GM18511 (cell line): ENCODE results near the gene RABGAP1.

Experiments used
- ATAC-seq: cut with Tn5 transposase; IDR thresholded peaks from one replicate; pipeline ENCODE4 v1.9.1; 2021; ENCODE audit warnings: mild to moderate bottlenecking, moderate library complexity; ENCODE audit not compliant: unreplicated experiment

Gene RABGAP1

GRCh38 chr9:123109540-123110279 lies 168.9 kb downstream of the RABGAP1 start:
- ATAC-seq: no peak

DNA sequence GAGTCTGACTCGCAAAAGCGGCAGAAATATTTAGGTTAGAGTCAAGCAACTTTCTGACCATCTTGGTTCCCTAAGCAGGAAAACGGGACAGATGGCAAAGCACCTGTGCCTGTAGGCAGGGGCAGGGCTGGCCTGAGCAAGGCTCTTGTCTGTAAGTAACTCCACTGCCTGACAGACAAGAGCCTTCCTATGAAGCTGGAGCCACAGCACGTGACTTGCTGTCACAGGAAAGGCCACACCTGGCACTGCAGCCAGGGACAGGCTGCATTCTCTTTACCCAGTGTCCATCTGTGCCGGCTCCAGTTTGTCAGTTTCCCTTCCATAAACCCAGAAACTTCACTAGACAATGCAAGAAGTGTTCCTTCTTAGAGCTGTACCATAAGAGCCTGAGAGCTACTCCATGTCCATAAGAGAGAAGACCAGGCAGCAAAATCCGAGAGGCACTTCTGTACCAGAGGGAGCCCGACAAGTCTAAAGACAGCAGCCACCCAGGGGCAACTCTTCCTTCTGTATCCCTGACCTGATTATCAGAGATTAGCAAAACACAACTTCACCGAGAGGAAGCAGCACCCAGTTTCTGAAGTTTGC lies 170.7 kb downstream of the RABGAP1 start:
- ATAC-seq: no peak

- no peak for ATAC-seq
These were observed 171.5 kb downstream of the RABGAP1 start for GRCh38 chr9:123112015-123112975.

DNA sequence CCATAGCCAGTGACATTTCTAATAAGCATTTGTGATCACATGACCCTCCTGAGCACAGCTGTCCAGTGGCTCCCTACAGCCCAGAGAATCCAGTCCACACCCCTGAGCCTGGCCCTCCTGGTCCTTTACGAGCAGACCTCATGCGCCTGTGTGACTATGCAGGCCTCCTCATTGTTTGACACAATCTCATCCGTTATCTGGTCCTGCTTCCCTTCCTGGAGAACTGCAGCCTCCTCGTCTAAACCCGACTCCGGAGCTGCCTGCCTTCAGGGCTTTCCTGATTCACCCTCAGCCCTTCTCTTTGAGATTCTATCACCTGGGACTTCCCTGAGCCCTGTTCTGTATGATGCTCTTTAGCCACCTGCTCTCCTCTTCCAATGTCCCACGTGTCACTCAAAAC lies 172.4 kb downstream of the RABGAP1 start:
- no peak for ATAC-seq

DNA sequence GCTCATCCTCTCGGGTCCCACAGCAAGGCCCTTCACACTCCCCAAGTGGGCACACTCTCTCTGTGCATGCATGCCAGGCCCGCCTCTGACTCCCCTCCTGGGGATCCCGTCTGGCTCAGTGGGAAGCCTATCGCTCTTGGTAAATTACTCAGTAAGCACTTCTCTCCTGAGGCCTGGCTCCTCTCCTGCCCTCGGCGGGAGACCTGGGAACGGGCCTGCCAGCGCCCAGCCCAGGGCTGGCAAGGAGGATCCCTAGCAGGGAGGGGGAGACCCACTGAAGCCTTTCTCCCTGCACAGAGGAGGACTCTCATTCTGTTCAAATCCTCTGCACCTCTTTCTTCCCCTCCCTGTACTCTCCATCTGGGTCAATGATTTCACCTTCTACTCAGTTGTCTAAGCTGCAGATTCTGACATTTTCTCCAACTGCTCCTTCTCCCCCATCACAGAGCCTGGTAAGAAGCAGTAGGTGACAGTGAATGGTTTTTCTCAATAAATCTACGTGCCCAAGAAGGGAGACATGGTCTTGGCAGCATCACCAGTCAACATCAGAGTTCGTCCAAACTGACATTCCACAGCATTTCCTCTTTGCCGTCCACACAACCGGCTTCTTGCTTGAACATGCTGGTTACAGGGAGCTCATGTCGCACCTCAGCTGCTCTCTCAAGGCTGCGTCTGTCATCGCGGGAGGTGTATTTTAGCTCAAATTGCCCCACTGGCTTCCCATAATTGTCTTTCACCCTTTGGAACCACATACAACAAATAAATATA lies 174.5 kb downstream of the RABGAP1 start:
- ATAC-seq: no peak

DNA sequence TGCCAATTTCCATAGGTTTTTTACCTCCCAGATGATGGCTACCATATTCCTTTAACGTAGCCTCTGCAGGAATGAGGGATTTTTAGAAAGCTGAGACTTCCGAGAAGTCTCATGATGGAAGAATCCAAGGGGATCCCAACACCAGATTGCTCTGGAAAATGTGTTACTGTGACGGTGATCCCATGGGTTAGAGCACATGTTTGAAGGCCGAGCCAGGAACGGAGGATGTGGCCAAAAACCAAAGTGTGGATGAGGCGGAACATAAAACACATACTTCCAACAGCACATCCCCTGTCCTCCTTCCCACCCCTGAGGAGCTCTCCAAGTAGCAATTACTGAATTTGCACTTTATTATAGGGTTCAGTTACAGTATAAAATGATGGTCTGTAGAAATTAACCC lies 175.2 kb downstream of the RABGAP1 start:
- ATAC-seq: no peak

GRCh38 chr9:123119566-123119965 lies 178.7 kb downstream of the RABGAP1 start:
- ATAC-seq: no peak

DNA sequence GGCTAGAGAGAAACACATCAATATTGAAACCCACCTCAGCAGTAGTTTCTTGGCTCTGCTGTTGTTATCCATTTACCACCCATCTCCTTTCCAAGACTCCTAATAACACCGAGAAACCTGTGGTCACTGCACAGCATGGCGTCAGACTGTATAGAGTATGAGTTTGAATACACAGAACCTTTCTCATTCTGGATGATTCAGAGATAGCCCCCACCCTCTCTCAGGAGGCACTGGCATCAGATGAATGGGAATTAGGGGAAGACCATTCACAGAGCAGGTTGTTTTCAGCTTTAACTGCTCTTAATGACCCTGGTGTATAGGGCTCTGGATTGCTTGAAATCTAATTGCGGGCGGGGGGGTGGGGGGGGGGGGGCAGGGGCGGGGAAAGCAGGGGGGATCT lies 179.3 kb downstream of the RABGAP1 start:
- no peak for ATAC-seq

DNA sequence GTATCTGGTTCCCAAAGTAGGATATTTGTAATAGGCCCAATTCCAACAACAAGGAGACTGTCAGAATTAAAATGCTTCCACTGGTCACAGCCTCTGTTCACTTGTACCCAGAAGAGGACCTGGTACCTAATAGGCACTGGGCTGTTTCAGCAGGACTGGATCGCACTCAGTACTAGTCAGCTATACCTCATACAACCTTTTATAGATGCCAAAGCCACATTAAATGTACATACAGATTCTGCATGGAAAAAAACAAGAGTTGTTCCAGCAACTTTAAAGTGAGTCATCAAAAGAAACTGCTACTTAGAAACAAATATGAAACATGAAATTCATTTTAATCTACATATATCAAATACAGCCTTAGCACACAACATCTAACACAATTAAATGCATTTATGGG lies 180.1 kb downstream of the RABGAP1 start:
- no peak for ATAC-seq

DNA sequence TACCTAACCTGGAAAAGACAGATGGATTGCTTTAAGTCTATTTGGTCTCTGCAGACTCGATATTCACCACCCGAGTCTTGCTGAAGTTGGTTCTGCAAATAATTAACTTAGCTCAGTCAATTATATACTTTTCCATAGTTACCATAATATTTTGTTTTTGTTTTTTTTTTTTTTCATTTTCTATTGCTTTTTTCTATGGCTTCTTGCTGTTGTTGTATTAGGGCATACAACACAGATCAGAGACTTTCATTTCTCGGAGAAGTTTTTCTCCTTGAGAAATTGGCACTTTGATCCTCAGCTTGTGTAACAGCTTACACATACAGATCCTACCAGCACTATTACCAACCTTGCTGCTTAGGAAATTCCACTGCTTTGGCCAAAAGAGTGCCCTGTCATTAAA lies 180.6 kb downstream of the RABGAP1 start:
- ATAC-seq: no peak

DNA sequence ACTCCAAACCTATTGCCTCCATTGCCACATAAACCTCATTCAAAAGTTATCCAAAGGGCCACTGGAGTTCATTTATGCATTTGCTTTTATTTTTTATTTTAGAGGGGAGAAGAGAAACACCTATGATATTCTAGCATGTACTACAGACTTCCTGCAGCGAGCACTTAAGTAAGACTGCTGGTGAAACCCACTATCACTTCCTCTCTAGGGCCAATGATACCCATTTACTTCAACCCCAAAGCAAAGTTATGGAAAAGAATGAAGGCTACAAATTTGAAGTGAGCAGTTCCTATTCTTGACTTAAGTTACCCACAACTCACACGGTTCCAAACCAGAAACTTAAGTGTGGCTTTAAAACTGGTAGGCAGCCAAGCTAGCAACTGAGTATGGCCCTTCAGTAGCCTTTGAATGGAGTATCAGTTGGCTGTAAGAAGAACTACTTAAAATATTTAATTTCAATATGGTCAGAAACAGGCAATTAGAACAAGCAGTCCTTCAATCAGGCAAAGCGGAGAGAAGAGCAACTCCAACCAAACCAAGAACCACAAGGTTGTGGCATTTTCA lies 186.8 kb downstream of the RABGAP1 start:
- ATAC-seq: no peak

GRCh38 chr9:123128591-123128990 lies 187.8 kb downstream of the RABGAP1 start:
- no peak for ATAC-seq

DNA sequence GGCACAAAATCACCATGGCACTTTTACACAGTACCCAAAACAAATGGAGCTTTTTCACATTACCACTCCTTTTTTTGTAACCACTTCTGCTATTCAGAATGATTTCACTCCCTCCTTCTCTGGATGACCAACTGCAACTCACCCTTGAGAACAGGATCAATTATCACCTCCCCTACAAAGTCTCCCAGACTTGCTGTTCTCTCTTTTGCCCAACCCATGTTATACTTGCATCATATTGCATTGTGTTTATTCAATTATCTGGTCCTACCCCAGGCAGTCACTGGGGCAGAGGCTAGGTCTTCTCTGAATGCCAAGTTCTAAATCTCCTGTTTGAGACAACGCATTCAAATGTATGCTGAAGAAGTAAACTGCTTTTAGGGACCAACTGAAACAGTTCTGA lies 188.6 kb downstream of the RABGAP1 start:
- no peak for ATAC-seq

DNA sequence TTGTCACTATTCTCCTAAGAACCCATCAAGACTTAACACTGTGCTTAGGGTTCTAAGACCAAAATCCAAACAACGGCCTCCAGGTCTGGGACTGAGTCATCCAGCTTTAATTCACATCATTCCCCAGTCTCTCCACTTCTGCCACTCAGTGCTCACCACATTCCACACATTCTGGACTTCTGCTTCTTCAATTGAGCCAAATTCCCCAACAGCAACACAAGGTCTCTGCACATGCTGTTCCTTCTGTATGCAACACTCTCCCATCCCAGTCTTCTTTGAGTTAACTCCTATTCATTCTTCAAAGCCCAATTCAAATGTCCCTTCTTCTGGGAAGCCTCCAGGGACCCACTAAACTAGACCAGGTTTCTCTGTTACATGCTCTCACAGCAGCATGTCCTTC lies 190.4 kb downstream of the RABGAP1 start:
- no peak for ATAC-seq

DNA sequence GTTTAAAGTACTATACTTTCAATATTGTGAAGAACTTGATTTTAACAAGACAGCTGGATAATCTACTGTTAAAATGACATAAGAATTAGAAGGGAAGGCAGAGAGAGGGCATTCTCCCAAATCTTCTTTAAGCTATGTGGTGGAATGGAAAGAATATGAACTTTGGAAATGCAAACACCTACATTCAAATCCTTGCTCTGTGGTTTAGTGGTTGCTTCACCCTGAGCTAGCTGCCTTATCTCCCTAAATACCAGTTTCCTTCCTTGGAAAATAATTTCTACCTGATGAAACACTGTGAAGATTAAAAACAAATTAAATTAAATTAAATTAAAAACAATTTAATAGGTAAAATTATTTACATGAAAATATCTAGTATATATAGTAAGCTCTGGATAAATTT lies 191.2 kb downstream of the RABGAP1 start:
- ATAC-seq: no peak

GRCh38 chr9:123132696-123133095 lies 191.9 kb downstream of the RABGAP1 start:
- no peak for ATAC-seq

DNA sequence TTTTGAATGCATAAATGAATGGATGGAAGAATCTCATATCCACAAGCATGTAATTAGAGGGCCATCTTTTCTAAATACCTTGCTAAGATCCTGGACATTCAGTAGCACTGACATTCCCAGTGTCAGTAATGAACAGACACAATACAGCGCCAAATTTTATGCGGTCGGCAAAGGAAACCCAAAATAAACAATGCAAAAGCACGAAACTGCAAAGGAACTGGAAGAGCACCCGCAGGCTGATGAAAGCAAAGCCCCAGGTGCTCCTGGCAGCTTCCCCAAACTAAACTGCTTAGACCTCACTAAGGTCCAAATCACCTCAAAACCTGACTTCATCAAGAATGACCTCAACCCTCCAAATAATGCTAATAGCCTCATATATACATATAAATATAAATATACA lies 194.6 kb downstream of the RABGAP1 start:
- no peak for ATAC-seq

DNA sequence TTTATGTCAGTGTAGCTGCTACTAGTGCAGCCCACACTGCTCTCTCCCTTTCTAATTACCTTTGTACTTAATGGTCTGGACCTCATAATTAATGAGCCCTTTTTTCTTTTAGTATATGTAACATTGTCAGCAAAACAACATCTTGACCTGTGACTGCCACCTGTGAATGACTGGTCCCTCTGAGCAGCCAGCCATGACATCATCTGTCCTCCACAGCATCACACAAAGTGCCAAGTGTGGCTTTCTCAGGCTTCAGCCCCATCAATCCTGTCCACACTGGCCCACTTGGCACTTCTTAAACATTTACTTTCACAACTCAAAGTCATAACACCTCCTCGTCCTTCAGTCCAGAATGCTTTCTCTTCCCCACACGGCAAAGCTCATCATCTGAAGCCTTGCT lies 197.3 kb downstream of the RABGAP1 start:
- ATAC-seq: no peak

GRCh38 chr9:123149067-123149466 lies 208.2 kb downstream of the RABGAP1 start:
- no peak for ATAC-seq

DNA sequence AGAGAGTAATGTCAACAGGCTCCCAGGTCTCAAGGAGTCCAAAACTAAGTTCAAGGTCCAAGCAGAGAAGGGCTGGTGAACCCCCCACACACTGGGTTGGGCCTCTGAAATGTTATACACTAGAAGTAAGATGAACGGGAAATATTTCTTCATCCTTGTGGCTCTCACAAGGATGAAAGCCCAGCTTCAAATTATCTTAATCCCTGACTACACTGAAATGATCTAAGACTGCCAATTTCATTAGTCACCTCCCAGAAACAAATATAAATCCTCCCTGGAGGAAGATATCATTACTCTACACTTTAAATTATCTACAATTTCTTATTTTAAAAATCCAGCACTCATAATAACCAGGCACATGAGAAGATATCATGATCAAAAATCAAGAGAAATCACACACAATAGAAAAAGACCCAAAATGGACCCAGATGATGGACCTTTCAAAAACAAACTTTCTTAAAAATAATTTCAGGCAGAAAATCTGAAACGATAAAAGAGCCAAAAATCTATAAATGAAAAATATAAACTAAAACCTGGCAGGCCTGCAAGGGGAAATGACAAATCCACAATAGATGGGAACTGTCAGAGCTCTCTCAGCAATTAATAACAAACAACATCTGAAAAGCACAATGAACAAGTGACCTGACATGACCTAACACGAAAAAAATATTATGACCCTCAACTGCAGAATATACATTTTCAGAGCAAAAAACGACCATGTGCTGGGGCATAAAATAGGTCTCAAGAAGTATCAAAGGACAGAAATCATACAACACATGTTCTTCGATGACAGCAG lies 210.1 kb downstream of the RABGAP1 start:
- no peak for ATAC-seq
